ENCODE results near the gene NTM.

- no peak for TF ChIP-seq CTCF (IDR thresholded peaks at IDR 0.05)
- no peak for TF ChIP-seq POLR2A (IDR thresholded peaks at IDR 0.05)
These were observed 92.2 kb downstream of the NTM start for GRCh38 chr11:131462622-131463021.

Data from Peyer's patch (tissue), 4 donors.